HFF-Myc (cell line): ENCODE data around the gene PCNT.
"Not testable (repeated sequence)": the region's sequence is repeated elsewhere in the genome, so short reads cannot be mapped to it uniquely, and the experiment has no call there.

Source experiments
- DNase-seq: peaks from one replicate; pipeline ENCODE4 v3.0.0-alpha.2; 2011; ENCODE audit warnings: low read depth; ENCODE audit errors: extremely low read depth
- H3K4me3 ChIP-seq: replicated peaks from 2 replicates; pipeline ENCODE4 v1.5.1; 2011; ENCODE audit warnings: low read depth, mild to moderate bottlenecking, control low read depth, low read length
- TF ChIP-seq, protein P1 (sequence below): IDR thresholded peaks from 2 replicates; pipeline ENCODE4 v1.5.1; 2012; ENCODE audit warnings: mild to moderate bottlenecking, low read depth, low read length, control low read depth; ENCODE audit errors: missing control alignments

The PCNT gene

DNA sequence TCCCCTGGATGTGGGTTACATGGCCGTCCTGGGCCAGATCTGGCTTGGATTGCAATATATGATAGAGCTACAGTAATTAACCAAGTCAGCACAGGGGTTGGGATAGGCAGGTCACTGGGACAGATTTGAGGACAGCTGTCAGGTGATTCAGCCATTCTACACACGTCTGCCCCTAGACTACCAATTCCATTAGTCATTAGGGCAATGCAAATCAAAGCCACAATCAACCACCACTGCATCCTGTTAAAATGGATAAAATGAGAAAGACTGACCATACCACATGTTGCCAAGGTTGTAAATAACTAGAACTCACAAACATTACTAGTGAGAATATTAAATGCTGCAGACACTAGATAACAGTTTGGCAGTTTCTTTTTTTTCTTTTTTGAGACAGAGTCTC, 16.3 kb upstream of the PCNT start:
- H3K4me3 ChIP-seq, result no peak overlapping the region
- TF ChIP-seq, protein P1, sequence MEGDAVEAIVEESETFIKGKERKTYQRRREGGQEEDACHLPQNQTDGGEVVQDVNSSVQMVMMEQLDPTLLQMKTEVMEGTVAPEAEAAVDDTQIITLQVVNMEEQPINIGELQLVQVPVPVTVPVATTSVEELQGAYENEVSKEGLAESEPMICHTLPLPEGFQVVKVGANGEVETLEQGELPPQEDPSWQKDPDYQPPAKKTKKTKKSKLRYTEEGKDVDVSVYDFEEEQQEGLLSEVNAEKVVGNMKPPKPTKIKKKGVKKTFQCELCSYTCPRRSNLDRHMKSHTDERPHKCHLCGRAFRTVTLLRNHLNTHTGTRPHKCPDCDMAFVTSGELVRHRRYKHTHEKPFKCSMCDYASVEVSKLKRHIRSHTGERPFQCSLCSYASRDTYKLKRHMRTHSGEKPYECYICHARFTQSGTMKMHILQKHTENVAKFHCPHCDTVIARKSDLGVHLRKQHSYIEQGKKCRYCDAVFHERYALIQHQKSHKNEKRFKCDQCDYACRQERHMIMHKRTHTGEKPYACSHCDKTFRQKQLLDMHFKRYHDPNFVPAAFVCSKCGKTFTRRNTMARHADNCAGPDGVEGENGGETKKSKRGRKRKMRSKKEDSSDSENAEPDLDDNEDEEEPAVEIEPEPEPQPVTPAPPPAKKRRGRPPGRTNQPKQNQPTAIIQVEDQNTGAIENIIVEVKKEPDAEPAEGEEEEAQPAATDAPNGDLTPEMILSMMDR, result no peak
- DNase-seq, result no peak

DNA sequence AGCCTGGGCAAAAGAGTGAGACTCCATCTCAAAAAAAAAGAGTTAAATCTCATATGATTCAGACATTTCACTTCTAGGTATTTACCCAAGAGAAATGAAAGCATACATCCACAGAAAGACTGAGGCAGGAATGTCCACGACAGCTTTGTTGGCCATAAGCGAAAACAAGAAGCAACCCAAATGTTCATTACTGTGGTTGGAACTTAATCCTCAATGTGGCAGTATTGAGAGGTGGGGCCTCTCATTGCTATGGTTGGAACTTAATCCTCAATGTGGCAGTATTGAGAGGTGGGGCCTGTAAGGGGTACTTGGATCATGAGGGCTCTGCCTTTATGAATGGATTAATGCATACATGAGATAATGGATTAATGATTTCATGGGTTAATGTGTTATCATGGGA, 15.5 kb upstream of the PCNT start:
- H3K4me3 ChIP-seq, result no peak overlapping the region
- DNase-seq, result no peak
- TF ChIP-seq, protein P1, result no peak

DNA sequence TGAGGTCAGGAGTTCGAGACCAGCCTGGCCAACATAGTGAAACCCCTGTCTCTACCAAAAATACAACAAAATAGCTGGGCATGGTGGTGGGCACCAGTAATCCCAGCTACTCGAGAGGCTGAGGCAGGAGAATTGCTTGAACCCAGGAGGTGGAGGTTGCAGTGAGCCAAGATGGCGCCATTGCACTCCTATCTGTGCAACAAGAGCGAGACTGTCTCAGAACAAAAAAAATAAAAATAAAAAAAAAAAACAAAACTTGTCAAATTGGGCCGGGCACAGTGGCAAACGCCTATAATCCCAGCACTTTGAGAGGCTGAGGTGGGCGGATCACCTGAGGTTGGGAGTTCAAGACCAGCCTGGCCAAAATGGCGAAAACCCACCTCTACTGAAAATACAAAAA, 13.7 kb upstream of the PCNT start:
- not testable (repeated sequence) for H3K4me3 ChIP-seq, DNase-seq

DNA sequence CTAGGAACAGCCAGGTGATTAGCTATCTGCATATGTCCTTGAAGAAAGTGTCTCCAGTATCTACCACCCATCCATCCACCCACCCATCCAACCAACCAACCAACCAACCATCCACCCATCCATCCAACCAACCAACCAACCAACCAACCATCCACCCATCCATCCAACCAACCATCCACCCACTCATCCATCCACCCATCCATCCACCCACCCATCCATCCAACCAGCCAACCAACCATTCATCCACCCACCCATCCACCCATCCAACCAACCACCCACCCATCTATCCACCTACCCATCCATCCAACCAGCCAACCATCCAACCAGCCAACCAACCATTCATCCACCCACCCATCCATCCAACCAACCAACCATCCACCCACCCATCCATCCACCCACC, 12.4 kb upstream of the PCNT start:
- TF ChIP-seq, protein P1, result no peak
- H3K4me3 ChIP-seq, result no peak overlapping the region
- DNase-seq, result no peak

DNA sequence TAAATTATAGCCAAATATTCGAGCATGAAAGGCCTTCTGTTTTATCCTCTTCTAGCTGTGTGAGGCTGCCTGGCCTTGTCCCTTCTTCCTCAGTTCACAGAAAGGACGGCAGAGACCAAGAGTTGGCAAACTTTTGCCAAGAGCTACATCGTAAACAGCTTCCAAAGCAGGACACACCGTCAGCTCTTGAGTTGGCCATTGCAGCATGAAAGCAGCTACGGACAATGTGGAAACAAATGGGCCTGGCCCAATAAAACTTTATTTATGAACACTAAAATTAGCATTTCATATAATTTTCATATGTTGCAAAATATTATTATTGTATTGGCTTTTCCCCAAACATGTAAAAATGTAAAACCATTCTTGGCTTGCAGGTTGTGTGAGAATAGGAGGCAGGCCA, 11.0 kb upstream of the PCNT start:
- no peak overlapping the region for H3K4me3 ChIP-seq
- DNase-seq, result no peak
- TF ChIP-seq, protein P1, result no peak

DNA sequence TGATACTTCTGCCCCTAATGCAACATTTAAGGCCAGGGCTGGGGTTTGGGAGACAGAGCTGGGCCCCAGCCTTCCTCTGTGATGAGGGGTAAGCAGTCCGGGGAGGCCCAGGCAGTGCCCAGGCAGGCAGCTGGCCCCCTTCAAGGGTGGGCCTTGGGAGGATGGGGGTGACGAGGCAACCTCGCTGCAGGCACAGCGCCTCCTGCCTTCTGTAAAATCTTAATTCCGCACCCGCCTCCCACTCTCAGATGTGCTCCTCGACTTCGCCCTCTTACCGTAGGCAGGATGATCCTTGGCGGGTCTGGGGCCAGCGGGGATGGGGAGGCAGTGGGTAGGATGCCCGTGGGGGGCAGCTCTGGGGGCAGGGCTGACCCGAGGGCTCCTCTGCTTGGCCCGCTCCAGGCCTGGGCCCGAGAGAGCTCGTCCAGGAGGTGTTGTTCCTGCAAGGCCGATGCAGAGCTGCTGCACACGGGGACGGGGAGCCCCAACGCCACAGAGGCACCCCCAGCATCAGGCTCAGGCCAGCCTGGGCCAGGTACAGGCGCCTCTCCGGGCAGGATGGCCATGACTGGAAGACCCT, 9.4 kb upstream of the PCNT start:
- TF ChIP-seq, protein P1, result no peak
- no peak for DNase-seq
- no peak overlapping the region for H3K4me3 ChIP-seq

DNA sequence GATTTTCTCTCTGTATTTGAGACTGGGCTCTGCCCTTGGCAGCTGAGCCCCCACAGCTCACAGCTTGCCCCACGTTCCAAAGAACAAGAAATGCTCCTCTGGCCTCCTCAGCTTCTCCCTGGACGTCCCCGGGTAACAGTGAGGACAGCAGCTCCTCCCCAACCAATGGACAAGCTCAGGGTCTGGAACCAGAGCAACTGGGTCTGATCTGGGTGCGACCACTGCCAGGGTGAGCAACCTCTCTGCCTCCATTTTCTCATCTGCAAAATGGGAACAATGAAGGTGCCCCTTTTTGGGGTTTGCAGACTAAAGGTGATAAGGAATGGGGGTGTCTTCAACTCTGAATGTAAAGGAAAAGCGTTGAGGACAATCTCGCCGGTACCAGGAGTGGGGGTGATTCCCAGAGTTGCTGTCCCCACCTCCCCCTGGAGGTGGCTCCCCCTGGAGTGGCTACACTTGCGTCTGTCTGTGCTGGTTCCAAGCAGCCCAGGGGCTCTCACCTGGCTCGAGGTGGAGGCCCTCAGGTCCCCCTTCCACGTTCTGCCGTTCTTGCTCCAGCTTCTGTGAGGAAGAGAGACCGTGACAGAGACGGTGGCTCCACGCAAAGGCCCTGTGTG, 7.1 kb upstream of the PCNT start:
- TF ChIP-seq, protein P1, result no peak
- H3K4me3 ChIP-seq, result no peak overlapping the region
- DNase-seq, result no peak
